NCI-H446 treated with DMSO at 0.1 percent for 48 hours (cell line): Measurements from ENCODE around the gene BMPER.

Experiments used
- DNase-seq: peaks from one replicate; lab custom pipeline; 2025; lab: John Stamatoyannopoulos, UW

Gene BMPER

GRCh38 chr7:33970536-33970935, 65.2 kb downstream of the BMPER start:
- no peak for DNase-seq

- no peak for DNase-seq
Measured at GRCh38 chr7:33971106-33971505, 65.8 kb downstream of the BMPER start.

- DNase-seq, result no peak
Measured at GRCh38 chr7:33973231-33974015, 68.1 kb downstream of the BMPER start.

GRCh38 chr7:33979300-33979806, 74.0 kb downstream of the BMPER start:
- DNase-seq, result no peak

- DNase-seq, result no peak
Measured at GRCh38 chr7:33979807-33980355, 74.5 kb downstream of the BMPER start.

GRCh38 chr7:33981226-33981625, 75.9 kb downstream of the BMPER start:
- no peak for DNase-seq

GRCh38 chr7:33981671-33982424, 76.5 kb downstream of the BMPER start:
- DNase-seq, result no peak

GRCh38 chr7:33982425-33982786, 77.1 kb downstream of the BMPER start:
- DNase-seq, result peak; percentile 56

- DNase-seq, result no peak
Measured at GRCh38 chr7:33986451-33986850, 81.1 kb downstream of the BMPER start.

- peak; percentile 47 for DNase-seq
Measured at GRCh38 chr7:33986951-33987947, 81.9 kb downstream of the BMPER start.

GRCh38 chr7:33996899-33997298, 91.6 kb downstream of the BMPER start:
- DNase-seq, result no peak

- no peak for DNase-seq
Measured at GRCh38 chr7:33998476-33998875, 93.1 kb downstream of the BMPER start.

GRCh38 chr7:34011017-34011695, 105.8 kb downstream of the BMPER start:
- no peak for DNase-seq

GRCh38 chr7:34011696-34012095, 106.4 kb downstream of the BMPER start:
- no peak for DNase-seq

- DNase-seq, result no peak
Measured at GRCh38 chr7:34013421-34013820, 108.1 kb downstream of the BMPER start.

- DNase-seq, result no peak
Measured at GRCh38 chr7:34015651-34016050, 110.3 kb downstream of the BMPER start.

GRCh38 chr7:34016876-34017275, 111.5 kb downstream of the BMPER start:
- DNase-seq, result no peak

- DNase-seq, result no peak
Measured at GRCh38 chr7:34019301-34019790, 114.0 kb downstream of the BMPER start.

GRCh38 chr7:34022626-34023025, 117.3 kb downstream of the BMPER start:
- DNase-seq, result no peak

- no peak for DNase-seq
Measured at GRCh38 chr7:34025600-34025999, 120.3 kb downstream of the BMPER start.
